Measurements from ENCODE around the gene ACVR1. TPM values are rescaled to one million over a fixed set of nuclear protein-coding genes. Genes with fewer than 3 reads are reported as not detected.

ACVR1 gene
- total and polyA plus RNA-seq, 9 of the 15 experiments (the other 6 are each of a cell fraction or from before 2014, with no cell fraction given): 3.8 to 14.3 (median 6.9) TPM

- FAIRE-seq: no peak
- 74% methylated on average over 12 of the region's 12 CpGs for WGBS (ENCODE audit: insufficient coverage, low coverage, missing lambda C conversion rate)
- no peak overlapping the region for H3K27ac ChIP-seq (ENCODE audit: extremely low read depth, low read depth, low read length)
- H3K36me3 ChIP-seq (ENCODE audit: control insufficient read depth, insufficient read depth, low read length): no peaks in the 10 kb centered on the region
- no peak for DNase-seq (ENCODE audit: extremely low read depth in 1 of 4, low spot score in 3 of 4)
- in situ Hi-C loops (cut with MboI) (no loop called here), intact Hi-C loops (cut with micrococcal nuclease) (no loop called here)
- no peak overlapping the region for H3K9ac ChIP-seq (ENCODE audit: insufficient read depth in 1 of 2, low read depth in 2 of 2, low read length in 2 of 2)
- TF ChIP-seq CBFA2T3 (IDR thresholded peaks at IDR 0.05) (peak; percentile 45), CXXC5 (CRISPR knock-in tag; IDR thresholded peaks at IDR 0.05) (no peak), HINFP (tag; conservative IDR thresholded peaks at IDR 0.05; ENCODE audit: low read depth) (no peak), CEBPB (tag; IDR thresholded peaks at IDR 0.05) (no peak), ATF3 (IDR thresholded peaks at IDR 0.05) (0 out of 2 replicates have a peak, but pooled peaks have one; percentile 10), ATF3 (CRISPR knock-in tag; conservative IDR thresholded peaks at IDR 0.05) (no peak)
- ATAC-seq: no peak
- no peak overlapping the region for H2AFZ ChIP-seq (ENCODE audit: low read depth, low read length)
- H3K4me1 ChIP-seq (replicated peaks in 1 of 2; ENCODE audit: control insufficient read depth in 2 of 2, insufficient read depth in 2 of 2, low read length in 2 of 2): peaks cover 9 to 10% of the 10 kb centered on the region in 2 experiments; a peak in 4 of 5 replicates
- H4K20me1 ChIP-seq (replicated peaks; ENCODE audit: control insufficient read depth, insufficient read depth, low read length): no peaks in the 10 kb centered on the region
- no peaks in the 10 kb centered on the region for H3K27me3 ChIP-seq (ENCODE audit: control insufficient read depth in 2 of 2, insufficient read depth in 2 of 2, low read length in 2 of 2)
- no peak overlapping the region for H3K4me3 ChIP-seq
- BruUV-seq (replicated peaks): no TSS peak
- H3K4me2 ChIP-seq (ENCODE audit: insufficient read depth, low read length): no peak overlapping the region
- no peaks in the 10 kb centered on the region for H3K9me3 ChIP-seq (replicated peaks; ENCODE audit: control insufficient read depth, insufficient read depth, low read depth, low read length)
- ChIA-PET CTCF (ENCODE audit: low intra/inter-chr PET ratio) (no interaction called here), POLR2A (interaction anchor here (1.1 kb wide), 1 partner anchor 14 kb away, joined by 3 read pairs; no protein-coding TSS in a partner anchor)
- H3K79me2 ChIP-seq (ENCODE audit: control insufficient read depth, insufficient read depth, low read length): no peaks in the 10 kb centered on the region
- no peaks in the 10 kb centered on the region for H3K9me1 ChIP-seq (ENCODE audit: control insufficient read depth, insufficient read depth, low read length)
These were observed 129.7 kb downstream of the ACVR1 start for GRCh38 chr2:157746234-157746950.

Data from K562 (cell line).